ENCODE data around the gene PCSK9. TPM values are rescaled to one million over a fixed set of nuclear protein-coding genes. Genes with fewer than 3 reads are reported as not detected.

Gene PCSK9
- total and polyA plus RNA-seq, 2 of the 13 experiments (the other 11 are each of a cell fraction or from before 2014, with no cell fraction given), result 33.3 to 80.5 TPM

DNA sequence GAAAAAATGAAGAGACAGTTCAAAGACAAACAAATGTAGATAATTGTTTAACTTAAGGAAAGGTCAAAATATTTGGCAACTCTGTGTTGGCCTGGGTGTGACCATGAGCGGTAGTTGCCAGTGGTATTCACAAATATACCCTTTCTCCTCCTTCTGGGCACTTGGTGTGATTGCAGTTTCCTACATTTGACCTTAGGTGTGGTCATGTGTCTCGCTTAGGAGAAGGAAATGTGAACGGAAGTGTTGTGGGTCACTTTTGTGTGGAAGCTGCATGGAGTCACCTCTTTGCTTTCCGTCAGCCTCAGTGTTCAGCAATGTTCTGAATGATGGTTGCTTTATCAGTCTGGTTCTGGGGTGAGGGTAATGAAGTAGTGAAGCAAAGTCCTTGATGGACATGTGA lies 3.4 kb upstream of the PCSK9 start (continued):
- TF ChIP-seq, protein P1, sequence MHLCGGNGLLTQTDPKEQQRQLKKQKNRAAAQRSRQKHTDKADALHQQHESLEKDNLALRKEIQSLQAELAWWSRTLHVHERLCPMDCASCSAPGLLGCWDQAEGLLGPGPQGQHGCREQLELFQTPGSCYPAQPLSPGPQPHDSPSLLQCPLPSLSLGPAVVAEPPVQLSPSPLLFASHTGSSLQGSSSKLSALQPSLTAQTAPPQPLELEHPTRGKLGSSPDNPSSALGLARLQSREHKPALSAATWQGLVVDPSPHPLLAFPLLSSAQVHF (CRISPR knock-in tag; IDR thresholded peaks at IDR 0.05), result no peak
- TF ChIP-seq GATAD2A (CRISPR knock-in tag; IDR thresholded peaks at IDR 0.05), result peak; percentile 31; the same call in 1 of the 2 replicates
- TF ChIP-seq, protein P2, sequence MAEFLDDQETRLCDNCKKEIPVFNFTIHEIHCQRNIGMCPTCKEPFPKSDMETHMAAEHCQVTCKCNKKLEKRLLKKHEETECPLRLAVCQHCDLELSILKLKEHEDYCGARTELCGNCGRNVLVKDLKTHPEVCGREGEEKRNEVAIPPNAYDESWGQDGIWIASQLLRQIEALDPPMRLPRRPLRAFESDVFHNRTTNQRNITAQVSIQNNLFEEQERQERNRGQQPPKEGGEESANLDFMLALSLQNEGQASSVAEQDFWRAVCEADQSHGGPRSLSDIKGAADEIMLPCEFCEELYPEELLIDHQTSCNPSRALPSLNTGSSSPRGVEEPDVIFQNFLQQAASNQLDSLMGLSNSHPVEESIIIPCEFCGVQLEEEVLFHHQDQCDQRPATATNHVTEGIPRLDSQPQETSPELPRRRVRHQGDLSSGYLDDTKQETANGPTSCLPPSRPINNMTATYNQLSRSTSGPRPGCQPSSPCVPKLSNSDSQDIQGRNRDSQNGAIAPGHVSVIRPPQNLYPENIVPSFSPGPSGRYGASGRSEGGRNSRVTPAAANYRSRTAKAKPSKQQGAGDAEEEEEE (CRISPR knock-in tag; IDR thresholded peaks at IDR 0.05; ENCODE audit: borderline replicate concordance), result no peak
- TF ChIP-seq, protein P3, sequence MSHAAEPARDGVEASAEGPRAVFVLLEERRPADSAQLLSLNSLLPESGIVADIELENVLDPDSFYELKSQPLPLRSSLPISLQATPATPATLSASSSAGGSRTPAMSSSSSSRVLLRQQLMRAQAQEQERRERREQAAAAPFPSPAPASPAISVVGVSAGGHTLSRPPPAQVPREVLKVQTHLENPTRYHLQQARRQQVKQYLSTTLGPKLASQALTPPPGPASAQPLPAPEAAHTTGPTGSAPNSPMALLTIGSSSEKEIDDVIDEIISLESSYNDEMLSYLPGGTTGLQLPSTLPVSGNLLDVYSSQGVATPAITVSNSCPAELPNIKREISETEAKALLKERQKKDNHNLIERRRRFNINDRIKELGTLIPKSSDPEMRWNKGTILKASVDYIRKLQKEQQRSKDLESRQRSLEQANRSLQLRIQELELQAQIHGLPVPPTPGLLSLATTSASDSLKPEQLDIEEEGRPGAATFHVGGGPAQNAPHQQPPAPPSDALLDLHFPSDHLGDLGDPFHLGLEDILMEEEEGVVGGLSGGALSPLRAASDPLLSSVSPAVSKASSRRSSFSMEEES (CRISPR knock-in tag; IDR thresholded peaks at IDR 0.05), result 0 out of 2 replicates have a peak, but pooled peaks have one; percentile 31
- TF ChIP-seq, protein P4, sequence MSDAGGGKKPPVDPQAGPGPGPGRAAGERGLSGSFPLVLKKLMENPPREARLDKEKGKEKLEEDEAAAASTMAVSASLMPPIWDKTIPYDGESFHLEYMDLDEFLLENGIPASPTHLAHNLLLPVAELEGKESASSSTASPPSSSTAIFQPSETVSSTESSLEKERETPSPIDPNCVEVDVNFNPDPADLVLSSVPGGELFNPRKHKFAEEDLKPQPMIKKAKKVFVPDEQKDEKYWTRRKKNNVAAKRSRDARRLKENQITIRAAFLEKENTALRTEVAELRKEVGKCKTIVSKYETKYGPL (CRISPR knock-in tag; IDR thresholded peaks at IDR 0.05), result no peak

DNA sequence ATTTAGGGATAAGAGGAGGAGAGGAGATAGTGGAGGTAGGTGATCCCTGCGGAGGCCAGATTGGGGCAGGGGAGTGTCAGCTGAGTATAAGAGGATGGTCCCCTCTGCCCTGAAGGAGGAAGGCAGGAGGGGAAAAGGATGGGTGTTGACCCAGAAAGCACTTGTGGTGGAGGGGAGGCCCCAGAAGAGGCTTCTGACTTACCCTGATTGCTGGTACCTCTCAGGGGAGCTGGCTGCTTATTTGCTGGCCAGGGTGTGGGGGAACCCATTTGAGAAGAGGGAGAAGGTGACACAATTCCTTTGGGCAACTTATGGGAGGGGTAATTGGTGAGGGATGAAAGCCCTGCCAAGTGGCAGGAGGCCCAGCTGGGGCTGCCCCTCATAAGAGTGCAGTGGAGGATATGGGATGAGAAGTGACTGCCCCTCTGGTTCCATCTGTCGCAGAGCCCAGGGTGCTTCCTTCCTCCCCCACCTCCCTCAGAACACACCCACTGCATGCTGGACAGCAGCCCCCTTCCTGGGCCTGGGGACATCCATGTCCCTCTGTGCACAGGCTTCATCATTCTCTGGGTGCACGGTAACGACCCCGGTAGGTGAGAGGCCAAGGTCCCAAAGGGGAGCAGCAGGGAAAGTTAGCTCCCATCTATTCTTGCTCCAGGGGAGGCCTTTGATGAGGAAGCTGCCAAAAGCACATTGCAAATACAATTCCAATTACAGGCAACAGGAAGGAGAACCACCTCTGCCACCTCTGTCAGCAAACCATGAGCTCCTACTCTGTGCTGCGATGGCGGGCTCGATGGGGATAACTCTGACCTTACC lies 1.4 kb upstream of the PCSK9 start:
- no peak overlapping the region for H2AFZ ChIP-seq (ENCODE audit: low read length)
- ChIA-PET CTCF (ENCODE audit: low intra/inter-chr PET ratio, low total read pairs) (no interaction called here), POLR2A (interaction anchor here (0.6 kb wide), 1 partner anchor 1130 kb away, joined by 3 read pairs; no protein-coding TSS in a partner anchor)
- in situ Hi-C loops (cut with HindIII; ENCODE audit: extremely low pct_ligation_motif_present, low pct_unique_long_range_greater_than_20kb), result no loop called here
- H3K4me2 ChIP-seq (ENCODE audit: low read depth, low read length), result peak overlapping the region; percentile 94
- BruUV-seq (replicated peaks), result no TSS peak
- peak overlapping the region in 1 of 3 experiments; percentile 87; a peak in 2 of 6 replicates for H3K4me3 ChIP-seq (replicated peaks in 1 of 3; ENCODE audit: insufficient read depth in 1 of 3, low read depth in 2 of 3, low read length in 3 of 3)
- H3K27me3 ChIP-seq (ENCODE audit: control insufficient read depth in 1 of 2, insufficient read depth in 2 of 2, low read length in 2 of 2), result peaks cover 0 to 7% of the 10 kb centered on the region in 2 experiments; a peak in 1 of 5 replicates
- H3K27ac ChIP-seq (ENCODE audit: extremely low read length, insufficient read depth, low read length), result peak overlapping the region; percentile 82
- H3K79me2 ChIP-seq (ENCODE audit: insufficient read depth, low read length), result peaks cover 38% of the 10 kb centered on the region
- WGBS (ENCODE audit: low lambda C conversion rate), result 13% methylated on average over 4 of the region's 8 CpGs
- FAIRE-seq (no peak), ATAC-seq (no peak), DNase-seq (ENCODE audit: low spot score) (no peak)
- intact Hi-C loops (cut with micrococcal nuclease; ENCODE audit: unreplicated experiment), result no loop called here
- peaks cover 16% of the 10 kb centered on the region for H4K20me1 ChIP-seq (ENCODE audit: insufficient read depth, low read length)
- H3K4me1 ChIP-seq (ENCODE audit: insufficient read depth, low read length), result peaks cover 78% of the 10 kb centered on the region
- H3K9me3 ChIP-seq (ENCODE audit: low read length), result no peaks in the 10 kb centered on the region
- no peaks in the 10 kb centered on the region; a peak in 1 of 5 replicates for H3K36me3 ChIP-seq (replicated peaks in 1 of 2; ENCODE audit: control insufficient read depth in 1 of 2, insufficient read depth in 2 of 2, low read length in 2 of 2)
- H3K9ac ChIP-seq (ENCODE audit: insufficient read depth, low read depth, low read length), result peak overlapping the region; percentile 77; the same call in 1 of the 2 replicates
- TF ChIP-seq ZNF672 (CRISPR knock-in tag; IDR thresholded peaks at IDR 0.05) (no peak), ZNF563 (CRISPR knock-in tag; IDR thresholded peaks at IDR 0.05) (peak; percentile 42; the same call in 1 of the 2 replicates), ZC3H13 (CRISPR knock-in tag; IDR thresholded peaks at IDR 0.05) (no peak), ZNF75D (CRISPR knock-in tag; IDR thresholded peaks at IDR 0.05; ENCODE audit: borderline replicate concordance) (no peak)
